ENCODE data around the gene RNF220. TPM values are rescaled to one million over a fixed set of nuclear protein-coding genes. Genes with fewer than 3 reads are reported as not detected.

The RNF220 gene
- total RNA-seq, 1 donor from 2014 or later: 47.1 TPM

DNA sequence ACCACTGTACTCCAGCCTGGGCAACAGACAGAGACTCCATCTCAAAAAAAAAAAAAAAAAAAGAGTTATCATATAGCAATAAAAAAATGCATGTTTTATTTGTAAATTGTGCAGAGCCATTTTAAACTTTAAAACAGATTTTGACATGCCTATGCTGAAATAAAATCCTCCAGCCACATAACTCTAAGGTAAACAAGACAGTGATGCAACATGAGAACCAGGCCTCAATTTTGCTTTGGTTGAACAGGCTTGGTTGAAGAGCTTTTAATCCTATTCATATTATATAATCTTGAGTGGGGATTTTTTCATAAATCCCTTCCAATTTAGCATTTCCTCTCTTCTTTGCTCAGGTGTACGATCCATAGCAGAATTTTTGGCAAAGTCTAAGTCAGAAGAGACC is 295.5 kb downstream of the RNF220 start:
- Histone ChIP-seq H3K27me3 (ENCODE audit: insufficient read depth, low read length) (peaks cover 2% of the 10 kb centered on the region), H3K4me3 (ENCODE audit: insufficient read depth, low read depth, low read length) (no peak overlapping the region), H3K4me1 (ENCODE audit: insufficient read depth, low read length) (no peaks in the 10 kb centered on the region), H3K79me2 (ENCODE audit: insufficient read depth, low read length) (no peaks in the 10 kb centered on the region), H4K20me1 (ENCODE audit: insufficient read depth, low read length) (no peaks in the 10 kb centered on the region), H3K9ac (ENCODE audit: low read length) (no peak overlapping the region), H3K9me3 (ENCODE audit: insufficient read depth, low read depth, low read length) (no peaks in the 10 kb centered on the region), H3K27ac (ENCODE audit: low read depth, low read length) (no peak overlapping the region), H2AFZ (ENCODE audit: low read depth, low read length) (no peak overlapping the region), H3K36me3 (ENCODE audit: insufficient read depth, low read length) (no peaks in the 10 kb centered on the region), H3K4me2 (ENCODE audit: low read length) (no peak overlapping the region)
- H3K9me3 Mint-ChIP-seq (ENCODE audit: unreplicated experiment): no peaks in the 10 kb centered on the region
- H3K36me3 Mint-ChIP-seq (ENCODE audit: low read depth, unreplicated experiment): peaks cover 4% of the 10 kb centered on the region
- TF ChIP-seq EZH2 (IDR thresholded peaks at IDR 0.05; ENCODE audit: insufficient read depth, low read length): no peak
- TF ChIP-seq, protein P1, sequence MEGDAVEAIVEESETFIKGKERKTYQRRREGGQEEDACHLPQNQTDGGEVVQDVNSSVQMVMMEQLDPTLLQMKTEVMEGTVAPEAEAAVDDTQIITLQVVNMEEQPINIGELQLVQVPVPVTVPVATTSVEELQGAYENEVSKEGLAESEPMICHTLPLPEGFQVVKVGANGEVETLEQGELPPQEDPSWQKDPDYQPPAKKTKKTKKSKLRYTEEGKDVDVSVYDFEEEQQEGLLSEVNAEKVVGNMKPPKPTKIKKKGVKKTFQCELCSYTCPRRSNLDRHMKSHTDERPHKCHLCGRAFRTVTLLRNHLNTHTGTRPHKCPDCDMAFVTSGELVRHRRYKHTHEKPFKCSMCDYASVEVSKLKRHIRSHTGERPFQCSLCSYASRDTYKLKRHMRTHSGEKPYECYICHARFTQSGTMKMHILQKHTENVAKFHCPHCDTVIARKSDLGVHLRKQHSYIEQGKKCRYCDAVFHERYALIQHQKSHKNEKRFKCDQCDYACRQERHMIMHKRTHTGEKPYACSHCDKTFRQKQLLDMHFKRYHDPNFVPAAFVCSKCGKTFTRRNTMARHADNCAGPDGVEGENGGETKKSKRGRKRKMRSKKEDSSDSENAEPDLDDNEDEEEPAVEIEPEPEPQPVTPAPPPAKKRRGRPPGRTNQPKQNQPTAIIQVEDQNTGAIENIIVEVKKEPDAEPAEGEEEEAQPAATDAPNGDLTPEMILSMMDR (IDR thresholded peaks at IDR 0.05; ENCODE audit: insufficient read depth, low read depth, low read length): no peak
- no peak overlapping the region for H3K4me3 Mint-ChIP-seq (ENCODE audit: unreplicated experiment)
- peaks cover 7% of the 10 kb centered on the region for H3K27me3 Mint-ChIP-seq (ENCODE audit: low read depth, unreplicated experiment)
- DNase-seq (ENCODE audit: low read depth): no peak
- no peak overlapping the region for H3K27ac Mint-ChIP-seq (ENCODE audit: unreplicated experiment)
- H3K4me1 Mint-ChIP-seq (ENCODE audit: low read depth, unreplicated experiment): no peaks in the 10 kb centered on the region
- FAIRE-seq: no peak

DNA sequence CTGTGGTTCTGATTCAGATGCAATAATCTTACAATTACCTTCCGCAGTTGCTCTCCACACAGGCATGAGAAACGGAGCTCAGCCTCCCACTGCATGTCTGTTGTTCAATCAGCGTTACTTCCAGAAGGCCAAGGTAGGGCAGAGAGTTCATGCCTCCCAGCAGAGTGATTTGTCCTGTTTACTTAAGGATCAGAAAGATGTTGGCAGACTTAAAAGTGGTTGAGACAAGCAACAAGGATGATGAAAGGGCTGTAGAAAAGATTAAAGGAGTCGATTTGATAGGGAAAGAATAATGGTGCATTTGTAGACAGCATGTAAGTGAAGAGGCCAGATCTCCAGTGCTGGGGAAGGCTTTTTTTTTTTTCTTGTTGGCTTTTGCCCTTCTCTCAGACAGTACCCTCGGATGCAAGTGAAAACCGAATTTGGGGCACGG is 296.1 kb downstream of the RNF220 start:
- Histone ChIP-seq H3K4me1 (ENCODE audit: insufficient read depth, low read length) (no peaks in the 10 kb centered on the region), H3K36me3 (ENCODE audit: insufficient read depth, low read length) (no peaks in the 10 kb centered on the region), H4K20me1 (ENCODE audit: insufficient read depth, low read length) (no peaks in the 10 kb centered on the region), H3K4me2 (ENCODE audit: low read length) (no peak overlapping the region), H3K9me3 (ENCODE audit: insufficient read depth, low read depth, low read length) (no peaks in the 10 kb centered on the region), H3K27ac (ENCODE audit: low read depth, low read length) (no peak overlapping the region), H3K9ac (ENCODE audit: low read length) (no peak overlapping the region), H3K4me3 (ENCODE audit: insufficient read depth, low read depth, low read length) (no peak overlapping the region), H2AFZ (ENCODE audit: low read depth, low read length) (no peak overlapping the region), H3K27me3 (ENCODE audit: insufficient read depth, low read length) (peaks cover under 1% of the 10 kb centered on the region), H3K79me2 (ENCODE audit: insufficient read depth, low read length) (no peaks in the 10 kb centered on the region)
- H3K27me3 Mint-ChIP-seq (ENCODE audit: low read depth, unreplicated experiment): peaks cover 7% of the 10 kb centered on the region
- H3K27ac Mint-ChIP-seq (ENCODE audit: unreplicated experiment): no peak overlapping the region
- FAIRE-seq (no peak), DNase-seq (ENCODE audit: low read depth) (no peak)
- no peak overlapping the region for H3K4me3 Mint-ChIP-seq (ENCODE audit: unreplicated experiment)
- H3K4me1 Mint-ChIP-seq (ENCODE audit: low read depth, unreplicated experiment): no peaks in the 10 kb centered on the region
- H3K9me3 Mint-ChIP-seq (ENCODE audit: unreplicated experiment): no peaks in the 10 kb centered on the region
- no peak for TF ChIP-seq EZH2 (IDR thresholded peaks at IDR 0.05; ENCODE audit: insufficient read depth, low read length)
- TF ChIP-seq, protein P1 (IDR thresholded peaks at IDR 0.05; ENCODE audit: insufficient read depth, low read depth, low read length): no peak
- peaks cover 4% of the 10 kb centered on the region for H3K36me3 Mint-ChIP-seq (ENCODE audit: low read depth, unreplicated experiment)

Small RNA genes within 50 kb of the gene (microRNA-seq; reads per million reads assigned to microRNA genes)
- gene MIR5584: 1.1 reads per million

Other genes starting within 250 kb of the RNF220 start
- 33.2 and 33.8 TPM in 2 replicates for gene DMAP1, start 191.8 kb upstream of the RNF220 start, total RNA-seq
- 58.3 and 60.5 TPM in 2 replicates for gene ERI3, start 50.0 kb upstream of the RNF220 start, total RNA-seq

Measured in astrocyte (in vitro differentiated cells and primary cell).